ENCODE measurements around the gene LACRT.
A peak's percentile ranks its signal among the peaks of the same experiment; 100 is the strongest.

LACRT gene

DNA sequence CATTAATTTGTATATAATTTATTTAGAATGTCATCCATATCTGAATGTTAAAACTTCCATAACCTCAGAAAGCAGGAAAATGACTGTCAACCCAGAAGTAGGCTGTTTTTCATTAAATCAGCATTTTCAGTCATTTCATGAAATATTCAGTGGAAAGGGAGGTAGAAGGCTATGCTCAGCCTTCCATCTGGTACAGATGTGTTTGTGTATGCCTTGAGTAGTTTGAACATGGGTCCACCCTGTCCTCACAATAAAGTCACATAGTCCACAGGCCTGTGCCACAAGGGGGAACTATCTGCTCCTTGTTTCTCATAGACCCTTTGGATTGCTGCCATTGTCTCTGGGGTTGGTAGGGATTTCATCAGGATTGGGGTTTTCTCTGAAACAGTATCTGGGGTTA lies 9.1 kb downstream of the LACRT start:
- peaks cover 8 to 10% of the 10 kb centered on the region in 2 donors for H3K36me3 Mint-ChIP-seq
- H3K27ac Mint-ChIP-seq = no peak overlapping the region
- DNase-seq = no peak
- H3K4me3 Mint-ChIP-seq = no peak overlapping the region
- peaks cover 14 to 16% of the 10 kb centered on the region in 2 donors for H3K9me3 Mint-ChIP-seq
- peaks cover 52 to 58% of the 10 kb centered on the region in 2 donors for H3K27me3 Mint-ChIP-seq
- ATAC-seq (replicated peaks) = no peak
- H3K4me1 Mint-ChIP-seq = peaks cover 0 to 2% of the 10 kb centered on the region in 2 donors

DNA sequence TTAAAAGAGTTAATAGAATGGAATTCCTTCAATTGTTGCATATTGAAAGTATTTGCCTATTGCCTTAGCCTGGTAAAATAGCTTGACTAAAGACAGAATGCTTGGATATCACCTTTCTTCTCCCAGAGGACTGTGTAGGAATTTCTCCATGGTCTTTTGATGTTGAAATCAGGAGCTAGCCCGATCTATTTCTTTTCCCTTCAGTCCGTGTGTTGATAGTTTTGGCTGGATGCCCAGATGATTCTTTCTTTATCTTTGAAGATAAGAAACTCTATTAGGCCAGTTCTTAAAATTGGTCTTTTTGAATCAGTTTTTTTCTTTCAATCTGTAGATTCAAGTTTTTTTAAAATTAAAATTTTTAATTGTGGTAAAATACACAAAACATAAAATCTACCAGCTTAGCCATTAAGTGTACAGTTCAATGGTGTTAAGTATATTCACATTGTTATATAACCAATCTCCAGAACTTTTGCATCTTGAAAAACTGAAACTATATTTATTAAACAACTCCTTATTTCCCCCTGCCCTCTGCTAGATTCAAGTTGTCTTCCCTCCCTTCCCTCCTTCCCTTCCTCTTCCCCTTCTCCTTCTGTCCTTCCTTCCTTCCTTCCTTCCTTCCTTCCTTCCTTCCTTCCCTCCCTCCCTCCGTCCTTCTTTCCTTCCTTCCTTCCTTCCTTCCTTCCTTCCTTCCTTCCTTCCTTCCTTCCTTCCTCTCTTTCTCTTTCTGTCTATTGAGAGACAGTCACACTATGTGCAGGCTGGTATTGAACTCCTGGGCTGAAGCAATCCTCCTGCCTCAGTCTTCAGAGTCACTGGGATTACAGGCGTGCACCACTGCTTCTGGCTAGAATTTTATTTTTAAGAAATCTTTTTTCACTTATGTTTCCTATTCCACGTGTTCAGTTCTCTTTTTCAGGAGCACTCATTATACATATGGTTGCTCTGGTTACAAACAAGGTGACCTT lies 10.1 kb downstream of the LACRT start:
- no peak overlapping the region for H3K4me3 Mint-ChIP-seq
- H3K9me3 Mint-ChIP-seq = peaks cover 14 to 16% of the 10 kb centered on the region in 2 donors
- no peak overlapping the region for H3K27ac Mint-ChIP-seq
- H3K4me1 Mint-ChIP-seq = peaks cover 0 to 2% of the 10 kb centered on the region in 2 donors
- H3K36me3 Mint-ChIP-seq = peaks cover 8 to 10% of the 10 kb centered on the region in 2 donors
- no peak for DNase-seq
- no peak for ATAC-seq (replicated peaks)
- H3K27me3 Mint-ChIP-seq = peaks cover 48 to 52% of the 10 kb centered on the region in 2 donors

- DNase-seq (no peak), ATAC-seq (replicated peaks) (no peak)
- peaks cover 44 to 53% of the 10 kb centered on the region in 2 donors for H3K27me3 Mint-ChIP-seq
- no peak overlapping the region for H3K27ac Mint-ChIP-seq
- H3K4me3 Mint-ChIP-seq = no peak overlapping the region
- H3K4me1 Mint-ChIP-seq = peaks cover 0 to 2% of the 10 kb centered on the region in 2 donors
- H3K36me3 Mint-ChIP-seq = peaks cover 6 to 7% of the 10 kb centered on the region in 2 donors
- peaks cover 11 to 12% of the 10 kb centered on the region in 2 donors for H3K9me3 Mint-ChIP-seq
Measured at GRCh38 chr12:54622463-54623183, 12.1 kb downstream of the LACRT start.

- H3K27ac Mint-ChIP-seq = no peak overlapping the region
- DNase-seq (no peak), ATAC-seq (replicated peaks) (peak; percentile 25 to 43)
- peaks cover 9 to 11% of the 10 kb centered on the region in 2 donors for H3K4me1 Mint-ChIP-seq
- peak overlapping the region in 1 of 2 donors; percentile 12 for H3K4me3 Mint-ChIP-seq
- peaks cover 28 to 53% of the 10 kb centered on the region in 2 donors for H3K27me3 Mint-ChIP-seq
- no peaks in the 10 kb centered on the region for H3K36me3 Mint-ChIP-seq
- no peaks in the 10 kb centered on the region for H3K9me3 Mint-ChIP-seq
Measured at GRCh38 chr12:54616933-54617680, 17.6 kb downstream of the LACRT start.

DNA sequence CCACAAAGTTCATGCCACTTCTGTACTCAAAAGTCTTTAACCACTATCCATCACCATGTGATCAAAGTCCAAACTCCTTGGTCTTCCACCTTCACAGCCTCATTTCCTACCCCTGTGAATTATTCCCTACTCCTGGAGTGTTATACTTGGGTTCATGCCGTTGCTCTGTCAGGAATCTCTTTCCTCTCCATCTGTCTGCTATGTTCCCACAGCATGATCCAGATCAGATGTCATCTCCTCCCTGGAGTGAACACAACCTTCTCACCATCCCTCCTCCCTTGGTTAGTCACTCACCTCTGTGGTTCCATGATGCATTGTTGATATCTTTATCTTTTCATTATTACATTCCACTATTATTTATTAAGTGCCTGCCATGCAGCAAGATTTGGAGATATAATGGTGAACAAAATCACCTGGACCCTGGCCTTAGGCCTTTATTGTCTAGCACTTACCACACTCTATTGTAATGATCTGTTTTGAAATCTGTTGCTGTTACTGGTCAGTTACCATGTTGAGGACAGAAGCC lies 22.4 kb downstream of the LACRT start:
- no peaks in the 10 kb centered on the region for H3K36me3 Mint-ChIP-seq
- no peak for ATAC-seq (replicated peaks)
- peaks cover 38 to 57% of the 10 kb centered on the region in 2 donors for H3K27me3 Mint-ChIP-seq

DNA sequence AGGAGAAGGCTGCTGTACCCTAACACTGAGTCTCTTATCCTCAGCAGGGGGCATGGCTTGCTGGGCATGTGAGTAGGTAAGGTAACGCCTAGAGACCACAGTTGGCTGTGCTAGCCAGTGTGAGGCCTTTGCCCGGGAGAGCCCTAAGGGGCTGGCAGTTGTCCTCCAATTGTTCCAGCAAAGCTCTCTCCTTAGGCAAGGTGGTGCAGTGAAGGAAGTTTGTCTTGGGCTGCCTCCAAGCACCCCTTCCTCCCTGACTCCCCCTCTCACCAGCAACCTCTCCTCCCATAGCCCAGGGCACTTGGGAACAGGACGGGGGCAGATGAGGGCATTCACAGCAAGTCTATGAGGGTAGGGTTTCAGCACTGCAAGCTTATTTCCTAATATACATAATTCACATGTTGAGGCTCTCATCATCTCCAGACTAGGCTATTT lies 23.0 kb downstream of the LACRT start:
- Mint-ChIP-seq H3K27ac (no peak overlapping the region), H3K4me3 (no peak overlapping the region), H3K27me3 (peaks cover 40 to 54% of the 10 kb centered on the region in 2 donors), H3K9me3 (no peaks in the 10 kb centered on the region), H3K4me1 (peaks cover 3 to 4% of the 10 kb centered on the region in 2 donors), H3K36me3 (no peaks in the 10 kb centered on the region)
- ATAC-seq (replicated peaks) (no peak), DNase-seq (no peak)

More for the DNA sequence above, 22.4 kb downstream of the LACRT start:
- Mint-ChIP-seq H3K9me3 (no peaks in the 10 kb centered on the region), H3K4me1 (peaks cover 8 to 10% of the 10 kb centered on the region in 2 donors), H3K27ac (no peak overlapping the region), H3K4me3 (no peak overlapping the region)
- DNase-seq = no peak

GRCh38 chr12:54608769-54609168 lies 25.9 kb downstream of the LACRT start:
- no peak for DNase-seq
- H3K4me3 Mint-ChIP-seq = no peak overlapping the region
- no peaks in the 10 kb centered on the region for H3K9me3 Mint-ChIP-seq
- H3K27ac Mint-ChIP-seq = no peak overlapping the region
- ATAC-seq (replicated peaks) = no peak
- peaks cover 26 to 27% of the 10 kb centered on the region in 2 donors for H3K27me3 Mint-ChIP-seq
- peaks cover 0 to 1% of the 10 kb centered on the region in 2 donors for H3K4me1 Mint-ChIP-seq
- no peaks in the 10 kb centered on the region for H3K36me3 Mint-ChIP-seq

DNA sequence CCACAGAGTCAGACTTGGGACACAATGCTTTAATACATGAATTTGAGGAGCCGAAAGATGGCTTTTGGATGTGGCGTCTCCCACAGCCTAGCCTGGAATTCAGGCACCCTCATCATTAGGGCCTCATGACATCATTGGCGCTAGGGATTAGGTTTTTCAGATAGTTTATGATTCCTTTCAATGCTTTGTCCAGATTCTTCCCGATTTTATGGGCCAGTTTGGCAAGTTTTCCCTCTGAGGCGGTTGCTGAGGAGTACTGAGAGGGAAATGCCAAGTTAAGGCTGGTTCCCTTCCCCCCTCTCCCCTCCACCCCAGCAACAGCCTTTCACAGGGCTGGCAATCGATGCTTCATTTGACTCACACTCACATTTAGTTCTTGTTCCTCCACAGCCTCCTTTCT lies 26.5 kb downstream of the LACRT start:
- no peak for DNase-seq
- Mint-ChIP-seq H3K9me3 (no peaks in the 10 kb centered on the region), H3K27ac (no peak overlapping the region), H3K36me3 (no peaks in the 10 kb centered on the region), H3K4me1 (peaks cover 1 to 3% of the 10 kb centered on the region in 2 donors), H3K4me3 (no peak overlapping the region), H3K27me3 (peaks cover 22 to 23% of the 10 kb centered on the region in 2 donors)
- no peak for ATAC-seq (replicated peaks)

GRCh38 chr12:54606556-54606955 lies 28.1 kb downstream of the LACRT start:
- Mint-ChIP-seq H3K4me3 (no peak overlapping the region), H3K27me3 (peaks cover 18 to 21% of the 10 kb centered on the region in 2 donors), H3K9me3 (no peaks in the 10 kb centered on the region), H3K27ac (no peak overlapping the region), H3K4me1 (peaks cover 3 to 6% of the 10 kb centered on the region in 2 donors), H3K36me3 (no peaks in the 10 kb centered on the region)
- ATAC-seq (replicated peaks) (no peak), DNase-seq (no peak)

- Mint-ChIP-seq H3K27ac (no peak overlapping the region), H3K9me3 (no peaks in the 10 kb centered on the region), H3K4me1 (peaks cover 3 to 6% of the 10 kb centered on the region in 2 donors), H3K27me3 (peaks cover 18 to 20% of the 10 kb centered on the region in 2 donors), H3K36me3 (no peaks in the 10 kb centered on the region), H3K4me3 (no peak overlapping the region)
- DNase-seq = no peak
- ATAC-seq (replicated peaks) = no peak
Measured at GRCh38 chr12:54605138-54605970, 29.3 kb downstream of the LACRT start.

DNA sequence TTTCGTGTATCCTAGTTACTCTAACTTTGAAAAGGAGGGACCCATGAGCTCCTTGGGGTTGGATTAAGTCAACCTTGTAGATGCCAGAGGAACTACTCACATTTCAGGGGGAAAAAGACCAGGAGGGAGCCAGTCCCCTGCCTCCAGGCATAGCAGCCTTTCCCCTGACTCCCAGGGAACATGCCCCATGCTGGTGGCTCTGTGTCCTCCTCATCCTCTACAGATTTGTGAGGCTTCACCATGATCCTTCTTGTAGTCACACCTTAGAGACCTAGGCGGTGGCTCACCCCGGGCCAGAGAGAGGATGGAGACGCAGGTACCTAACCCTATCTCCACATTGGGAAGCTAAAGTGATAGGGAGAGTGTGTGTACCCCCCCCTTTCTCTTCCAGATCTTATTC lies 30.3 kb downstream of the LACRT start:
- Mint-ChIP-seq H3K27me3 (peaks cover 14 to 21% of the 10 kb centered on the region in 2 donors), H3K27ac (no peak overlapping the region), H3K4me1 (peaks cover 3 to 6% of the 10 kb centered on the region in 2 donors), H3K9me3 (no peaks in the 10 kb centered on the region), H3K4me3 (no peak overlapping the region), H3K36me3 (no peaks in the 10 kb centered on the region)
- no peak for ATAC-seq (replicated peaks)
- no peak for DNase-seq

DNA sequence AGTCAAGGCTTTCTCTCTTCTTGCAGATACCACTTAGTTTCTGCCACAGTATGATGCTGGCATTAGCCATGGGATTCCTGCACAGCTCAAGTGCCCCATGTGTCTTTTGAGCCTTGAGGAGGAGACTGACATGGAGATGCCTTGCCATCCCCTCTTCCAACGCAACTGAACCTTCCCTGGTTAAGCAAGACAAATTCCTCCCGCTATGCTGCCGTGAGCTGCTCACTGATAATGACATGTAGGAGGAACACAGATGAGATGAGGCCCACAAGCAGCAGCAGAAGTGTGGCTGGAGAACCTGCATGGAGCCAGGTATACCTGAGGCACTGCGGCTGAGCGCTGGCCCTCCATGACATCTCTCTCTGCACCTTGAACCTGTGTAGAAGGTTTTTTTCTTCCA lies 30.8 kb downstream of the LACRT start:
- no peak overlapping the region for H3K27ac Mint-ChIP-seq
- H3K4me1 Mint-ChIP-seq = peaks cover 3 to 6% of the 10 kb centered on the region in 2 donors
- no peak overlapping the region for H3K4me3 Mint-ChIP-seq
- no peaks in the 10 kb centered on the region for H3K36me3 Mint-ChIP-seq
- DNase-seq = no peak
- peaks cover 19 to 27% of the 10 kb centered on the region in 2 donors for H3K27me3 Mint-ChIP-seq
- H3K9me3 Mint-ChIP-seq = no peaks in the 10 kb centered on the region
- ATAC-seq (replicated peaks) = no peak

DNA sequence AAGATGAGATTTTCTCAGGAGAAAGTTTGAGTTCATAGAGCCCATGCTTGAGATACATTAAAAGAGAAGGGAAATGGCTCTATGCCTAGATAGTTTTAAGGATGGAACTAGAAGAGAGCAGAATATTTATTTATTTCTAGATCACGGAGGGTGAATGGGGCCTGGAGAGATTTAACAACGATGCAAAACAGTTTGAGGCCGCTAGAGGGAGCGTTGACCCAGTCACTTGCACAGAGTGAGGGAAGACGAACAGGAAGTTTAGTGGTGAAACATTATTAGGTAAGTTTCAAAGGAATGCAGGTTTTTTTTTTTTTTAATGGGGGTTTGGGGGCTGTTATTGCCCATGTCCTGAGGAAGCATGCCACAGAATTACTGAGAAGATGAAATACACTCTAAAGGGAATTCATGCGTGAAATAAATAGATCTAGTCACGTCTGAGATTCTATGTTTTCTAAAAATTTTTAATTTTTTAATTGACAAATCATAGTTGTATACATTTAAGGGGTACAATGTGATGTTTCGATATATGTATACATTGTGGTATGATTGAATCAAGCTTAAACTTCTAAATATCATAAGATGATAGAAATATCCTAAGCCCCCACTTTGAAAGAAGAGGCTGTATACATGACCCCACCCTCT lies 31.4 kb downstream of the LACRT start:
- H3K27ac Mint-ChIP-seq = no peak overlapping the region
- peaks cover 3 to 6% of the 10 kb centered on the region in 2 donors for H3K4me1 Mint-ChIP-seq
- no peaks in the 10 kb centered on the region for H3K36me3 Mint-ChIP-seq
- DNase-seq = peak; percentile 44
- H3K4me3 Mint-ChIP-seq = no peak overlapping the region
- peak; percentile 95 to 98 for ATAC-seq (replicated peaks)
- peaks cover 17 to 24% of the 10 kb centered on the region in 2 donors for H3K27me3 Mint-ChIP-seq
- no peaks in the 10 kb centered on the region for H3K9me3 Mint-ChIP-seq

Data from stimulated activated naive B cell treated with anti-CD40 and anti-IgM and Interleukin-4, amounts not matched to agents 10 μg/mL and 1 μg/mL and 100 μg/mL, for 72 hours (primary cell).